Gastroesophageal sphincter (tissue), 4 donors: ENCODE data around the gene WSB2. TPM values are rescaled to one million over a fixed set of nuclear protein-coding genes. Genes with fewer than 3 reads are reported as not detected.
"Not testable (repeated sequence)": the region's sequence is repeated elsewhere in the genome, so short reads cannot be mapped to it uniquely, and the experiment has no call there.

Source experiments
- ATAC-seq: fragments of 150-250 bp; one replicate; pipeline ENCODE4 v1.9.1; 2016; ENCODE audit warnings: mild to moderate bottlenecking, moderate library complexity
- H3K27ac ChIP-seq, 4 donors: fragments of 200-600 bp; sonication (generic) in 3 of 4; 1 replicate in 3 of 4; 2 replicates in 1 of 4; pipeline ENCODE4 v1.5.1; 2016 to 2019
- H3K27me3 ChIP-seq: fragments of 200-600 bp; sonication (generic); one replicate; pipeline ENCODE4 v1.5.1; 2019
- H3K36me3 ChIP-seq, 2 donors: fragments of 200-600 bp; sonication (generic); one replicate each; pipeline ENCODE4 v1.5.1; 2019; ENCODE audit warnings: control low read depth in 1 of 2
- H3K4me1 ChIP-seq, 3 donors: fragments of 200-600 bp; sonication (generic); 1 replicate in 2 of 3; 2 replicates in 1 of 3; pipeline ENCODE4 v1.5.1; 2016 to 2019; ENCODE audit warnings: control low read depth in 2 of 3
- H3K4me3 ChIP-seq, 2 donors: fragments of 200-600 bp; sonication (generic); one replicate each; pipeline ENCODE4 v1.5.1; 2019; ENCODE audit warnings: mild to moderate bottlenecking in 1 of 2, moderate library complexity in 1 of 2
- H3K9me3 ChIP-seq, 3 donors: fragments of 200-600 bp; sonication (generic); one replicate each; pipeline ENCODE4 v1.5.1; 2017 to 2019; ENCODE audit warnings: control low read depth in 2 of 3
- EP300 ChIP-seq: sonication (generic); formaldehyde crosslinking; IDR thresholded peaks from one replicate; pipeline ENCODE4 v1.6.1; 2017; ENCODE audit warnings: antibody characterized with exemption, mild to moderate bottlenecking
- POLR2A ChIP-seq, 2 donors: fragments of 450-650 bp; IDR thresholded peaks; one replicate each; pipeline ENCODE4 v1.6.1; 2017; ENCODE audit warnings: antibody characterized with exemption in 2 of 2, mild to moderate bottlenecking in 2 of 2, moderate library complexity in 1 of 2
- POLR2AphosphoS5 ChIP-seq: sonication (generic); formaldehyde crosslinking; IDR thresholded peaks from one replicate; pipeline ENCODE4 v1.6.1; 2017; ENCODE audit warnings: antibody characterized with exemption
- WGBS, 2 donors: methylation state at CpG; one replicate each; pipeline ENCODE4 v1.1.5; 2018; ENCODE audit warnings: low coverage in 1 of 2; 5-methylcytosine and 5-hydroxymethylcytosine counted together
- total RNA-seq, 4 donors: library from RNA; depleted of rRNA; stranded (reverse); fragments of >200 nt; gene quantifications; one replicate each; pipeline ENCODE4 v1.1.0, GENCODE V29; 2016
- TF ChIP-seq, protein P1 (sequence below), 4 experiments: fragments of 200-600 bp in 2 of 4; fragments of 450-650 bp in 2 of 4; sonication (generic) in 1 of 4; IDR thresholded peaks; one replicate each; pipeline ENCODE4 v1.5.1; 2017 to 2019; ENCODE audit warnings: antibody characterized with exemption in 4 of 4, mild to moderate bottlenecking in 2 of 4, moderate library complexity in 2 of 4

WSB2 gene
- total RNA-seq, 4 donors from 2014 or later: 73.0 to 85.9 (median 81.5) TPM

DNA sequence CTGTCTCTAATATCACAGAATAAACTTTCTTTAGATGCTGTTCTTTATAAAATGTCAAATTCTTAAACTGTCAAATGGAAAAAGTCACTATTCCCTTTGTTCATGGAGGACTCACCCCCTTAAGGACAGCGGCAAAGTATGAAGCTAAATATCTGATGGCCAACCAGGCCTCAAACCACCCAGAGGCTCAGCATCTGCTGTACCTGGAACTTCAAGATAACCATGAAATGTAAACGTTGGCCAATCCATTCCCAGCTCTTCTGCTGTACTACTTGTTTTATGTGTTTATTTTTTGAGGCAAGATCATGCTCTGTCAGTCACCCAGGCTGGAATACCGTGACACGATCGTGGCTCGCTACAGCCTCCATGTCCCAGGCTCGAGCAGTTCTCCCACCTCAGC lies 28.8 kb downstream of the WSB2 start:
- no peaks in the 10 kb centered on the region for H3K27me3 ChIP-seq
- H3K4me3 ChIP-seq: no peak overlapping the region
- ATAC-seq: no peak
- TF ChIP-seq, protein P1, sequence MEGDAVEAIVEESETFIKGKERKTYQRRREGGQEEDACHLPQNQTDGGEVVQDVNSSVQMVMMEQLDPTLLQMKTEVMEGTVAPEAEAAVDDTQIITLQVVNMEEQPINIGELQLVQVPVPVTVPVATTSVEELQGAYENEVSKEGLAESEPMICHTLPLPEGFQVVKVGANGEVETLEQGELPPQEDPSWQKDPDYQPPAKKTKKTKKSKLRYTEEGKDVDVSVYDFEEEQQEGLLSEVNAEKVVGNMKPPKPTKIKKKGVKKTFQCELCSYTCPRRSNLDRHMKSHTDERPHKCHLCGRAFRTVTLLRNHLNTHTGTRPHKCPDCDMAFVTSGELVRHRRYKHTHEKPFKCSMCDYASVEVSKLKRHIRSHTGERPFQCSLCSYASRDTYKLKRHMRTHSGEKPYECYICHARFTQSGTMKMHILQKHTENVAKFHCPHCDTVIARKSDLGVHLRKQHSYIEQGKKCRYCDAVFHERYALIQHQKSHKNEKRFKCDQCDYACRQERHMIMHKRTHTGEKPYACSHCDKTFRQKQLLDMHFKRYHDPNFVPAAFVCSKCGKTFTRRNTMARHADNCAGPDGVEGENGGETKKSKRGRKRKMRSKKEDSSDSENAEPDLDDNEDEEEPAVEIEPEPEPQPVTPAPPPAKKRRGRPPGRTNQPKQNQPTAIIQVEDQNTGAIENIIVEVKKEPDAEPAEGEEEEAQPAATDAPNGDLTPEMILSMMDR (IDR thresholded peaks at IDR 0.05): no peak
- no peak for TF ChIP-seq POLR2AphosphoS5
- TF ChIP-seq EP300: no peak
- TF ChIP-seq POLR2A (IDR thresholded peaks at IDR 0.05): no peak
- WGBS, 2 donors: 85 to 92% methylated on average over 4 to 7 of the region's 7 CpGs
- peaks cover 0 to 13% (median 0%) of the 10 kb centered on the region in 3 donors for H3K4me1 ChIP-seq
- no peaks in the 10 kb centered on the region for H3K9me3 ChIP-seq
- no peak overlapping the region for H3K27ac ChIP-seq
- peaks cover 0 to 100% of the 10 kb centered on the region in 2 donors for H3K36me3 ChIP-seq

DNA sequence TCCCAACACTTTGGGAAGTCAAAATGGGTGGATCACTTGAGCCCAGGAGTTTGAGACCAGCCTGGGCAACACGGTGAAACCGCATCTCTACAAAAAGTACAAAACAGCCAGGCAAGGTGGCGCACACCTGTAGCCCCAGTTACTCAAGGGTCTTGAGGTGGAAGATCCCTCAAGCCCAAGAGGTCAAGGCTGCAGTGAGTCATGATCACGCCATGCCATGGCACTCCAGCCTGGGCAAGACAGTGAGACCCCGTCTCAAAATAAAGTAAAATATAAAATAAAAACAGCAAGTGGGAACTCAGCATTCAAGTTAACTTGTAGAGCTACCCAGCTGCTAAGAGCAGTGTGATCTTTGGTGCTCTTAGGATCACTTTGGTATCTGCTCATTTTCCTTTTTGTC lies 31.8 kb downstream of the WSB2 start:
- Histone ChIP-seq H3K27ac (no peak overlapping the region), H3K27me3 (no peaks in the 10 kb centered on the region), H3K4me3 (no peak overlapping the region), H3K9me3 (no peaks in the 10 kb centered on the region), H3K36me3 (peaks cover 0 to 100% of the 10 kb centered on the region in 2 donors), H3K4me1 (no peaks in the 10 kb centered on the region)
- no peak for ATAC-seq
- WGBS, 2 donors: 95 to 100% methylated on average over 1 to 4 of the region's 5 CpGs
- TF ChIP-seq, protein P1 (IDR thresholded peaks at IDR 0.05): no peak
- TF ChIP-seq POLR2AphosphoS5: no peak

GRCh38 chr12:118025168-118025567 lies 35.8 kb downstream of the WSB2 start:
- no peak overlapping the region for H3K4me3 ChIP-seq
- H3K9me3 ChIP-seq: no peaks in the 10 kb centered on the region
- H3K36me3 ChIP-seq: peaks cover 0 to 98% of the 10 kb centered on the region in 2 donors
- 82% methylated on average over 4 of the region's 4 CpGs; no CpG with 5 or more reads in 1 of the 2 donors for WGBS, 2 donors
- no peaks in the 10 kb centered on the region for H3K4me1 ChIP-seq
- no peaks in the 10 kb centered on the region for H3K27me3 ChIP-seq
- no peak for TF ChIP-seq EP300
- TF ChIP-seq, protein P1 (IDR thresholded peaks at IDR 0.05): no peak
- TF ChIP-seq POLR2A (IDR thresholded peaks at IDR 0.05): no peak
- TF ChIP-seq POLR2AphosphoS5: no peak
- ATAC-seq: no peak
- no peak overlapping the region for H3K27ac ChIP-seq

DNA sequence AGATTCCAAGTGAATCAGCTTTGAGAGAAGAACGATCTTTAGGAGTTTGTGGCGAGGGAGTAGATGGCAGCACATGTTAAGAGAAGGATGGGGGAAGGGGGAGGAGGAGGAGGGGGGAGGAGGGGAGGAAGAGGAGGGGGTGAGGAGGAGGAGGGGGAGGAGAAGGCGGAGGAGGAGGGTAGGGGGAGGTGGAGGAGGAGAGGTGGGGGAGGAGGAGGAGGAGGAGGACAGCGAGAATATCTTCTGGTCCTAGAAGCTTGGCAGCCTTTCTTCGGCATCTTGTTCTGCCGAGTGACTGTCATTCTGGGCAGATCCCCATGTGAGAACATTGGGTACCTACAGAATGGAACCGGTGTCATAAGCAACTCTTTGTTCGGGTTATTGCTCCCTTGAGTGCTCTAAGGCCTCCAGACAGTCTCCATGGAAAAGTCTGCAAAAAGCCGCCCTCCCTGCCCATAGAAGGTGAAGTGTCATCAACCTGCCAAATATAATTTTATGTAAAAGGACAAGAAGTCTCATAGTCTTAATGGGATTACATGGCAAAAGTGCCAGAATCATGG lies 37.6 kb downstream of the WSB2 start:
- H3K27ac ChIP-seq: no peak overlapping the region
- 88 to 92% methylated on average over 6 of the region's 9 CpGs for WGBS, 2 donors
- H3K36me3 ChIP-seq: peaks cover 0 to 96% of the 10 kb centered on the region in 2 donors
- no peaks in the 10 kb centered on the region for H3K27me3 ChIP-seq
- H3K4me1 ChIP-seq: no peaks in the 10 kb centered on the region
- ATAC-seq: no peak
- TF ChIP-seq POLR2A (IDR thresholded peaks at IDR 0.05): no peak
- TF ChIP-seq, protein P1 (IDR thresholded peaks at IDR 0.05): no peak
- TF ChIP-seq POLR2AphosphoS5: no peak
- no peak for TF ChIP-seq EP300
- no peaks in the 10 kb centered on the region for H3K9me3 ChIP-seq
- no peak overlapping the region for H3K4me3 ChIP-seq

DNA sequence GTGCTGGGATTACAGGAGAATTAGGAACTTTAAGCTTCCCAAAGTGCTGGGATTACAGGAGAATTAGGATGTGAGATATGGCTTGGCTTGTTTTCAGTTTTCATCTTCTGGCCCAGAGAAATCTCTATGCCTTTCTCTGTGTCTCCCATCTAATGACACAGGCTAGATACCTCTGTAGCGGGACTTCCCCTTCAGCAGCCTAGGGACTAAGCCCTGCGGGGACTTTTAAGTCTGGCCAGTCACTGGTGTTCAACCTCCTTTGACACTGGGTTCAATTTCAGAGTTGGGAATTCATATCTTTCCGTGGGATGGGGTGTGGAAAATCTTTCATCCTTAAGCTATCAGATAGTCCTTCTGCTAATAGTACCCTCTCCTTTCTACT lies 38.3 kb downstream of the WSB2 start:
- TF ChIP-seq, protein P1 (IDR thresholded peaks at IDR 0.05): no peak
- TF ChIP-seq EP300 (no peak), POLR2A (IDR thresholded peaks at IDR 0.05) (no peak), POLR2AphosphoS5 (no peak)
- Histone ChIP-seq H3K27me3 (no peaks in the 10 kb centered on the region), H3K4me1 (peaks cover 0 to 6% (median 0%) of the 10 kb centered on the region in 3 donors), H3K4me3 (no peak overlapping the region), H3K36me3 (peaks cover 0 to 89% of the 10 kb centered on the region in 2 donors), H3K27ac (no peak overlapping the region), H3K9me3 (no peaks in the 10 kb centered on the region)
- 100% methylated on average over 3 of the region's 3 CpGs; no CpG with 5 or more reads in 1 of the 2 donors for WGBS, 2 donors
- ATAC-seq: no peak

DNA sequence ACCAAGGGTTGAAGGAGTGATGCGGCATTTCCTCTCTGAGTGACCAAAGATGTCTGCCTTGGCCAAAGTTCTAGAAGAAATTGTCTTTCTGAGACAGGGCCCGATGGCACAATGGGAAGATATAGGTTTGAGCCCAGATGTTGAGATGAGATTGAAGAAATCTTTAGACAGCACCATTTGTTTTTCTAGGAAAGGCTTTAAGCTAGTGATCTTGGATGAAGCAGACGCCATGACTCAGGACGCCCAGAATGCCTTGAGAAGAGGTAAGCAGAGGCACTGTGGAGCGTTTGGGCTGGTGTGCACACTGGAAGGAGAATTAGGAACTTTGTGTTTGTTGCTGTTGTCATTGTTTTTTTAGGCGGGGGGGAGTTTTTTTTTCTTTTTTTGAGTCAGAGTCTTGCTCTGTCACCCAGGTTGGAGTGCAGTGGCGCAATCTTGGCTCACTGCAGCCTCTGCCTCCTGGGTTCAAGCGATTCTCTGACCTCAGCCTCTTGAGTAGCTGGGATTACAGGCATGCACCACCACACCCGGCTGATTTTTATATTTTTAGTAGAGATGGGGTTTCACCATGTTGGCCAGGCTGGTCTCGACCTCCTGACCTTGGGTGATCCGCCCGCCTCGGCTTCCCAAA lies 38.8 kb downstream of the WSB2 start:
- H3K4me3 ChIP-seq, H3K27me3 ChIP-seq, H3K9me3 ChIP-seq, ATAC-seq, H3K27ac ChIP-seq: not testable (repeated sequence)
- Histone ChIP-seq H3K36me3 (peaks cover 0 to 84% of the 10 kb centered on the region in 2 donors), H3K4me1 (peaks cover 0 to 11% (median 4%) of the 10 kb centered on the region in 3 donors)
- 94 to 96% methylated on average over 4 to 8 of the region's 13 CpGs for WGBS, 2 donors
